PC-9 (cell line): ENCODE data around the gene VTN. TPM values are rescaled to one million over a fixed set of nuclear protein-coding genes. Genes with fewer than 3 reads are reported as not detected.

ENCODE experiments used
- BruUV-seq: library from RNA; stranded (reverse); fragments of 400-500 nt; replicated peaks from 2 replicates; lab custom pipeline; 2021; lab: Mats Ljungman, UMichigan
- CTCF ChIA-PET: fragments of 300-600 bp; sonication (Branson Sonifier 250); formaldehyde crosslinking; loops from one replicate; lab custom pipeline; 2022; ENCODE audit warnings: antibody characterized with exemption; lab: Charles Lee
- POLR2A ChIA-PET: fragments of 300-600 bp; sonication (Branson Sonifier 250); formaldehyde crosslinking; loops from one replicate; lab custom pipeline; 2022; ENCODE audit warnings: antibody characterized with exemption; ENCODE audit not compliant: unreplicated experiment; lab: Charles Lee
- DNase-seq, 2 experiments: peaks; one replicate each; pipeline versions ENCODE4 v3.0.0 to v3.0.0-alpha.2; 2015 to 2022; ENCODE audit warnings: mixed read lengths in 1 of 2
- H2AFZ ChIP-seq: fragments of 200-600 bp; sonication (generic); 2 replicates; pipeline ENCODE4 v1.8.1; 2017; ENCODE audit warnings: antibody characterized with exemption
- H3F3A ChIP-seq: fragments of 200-600 bp; sonication (generic); 2 replicates; pipeline ENCODE4 v1.8.1; 2017; ENCODE audit warnings: antibody characterized with exemption, mild to moderate bottlenecking, low read depth; ENCODE audit not compliant: insufficient read depth
- H3K27ac ChIP-seq: fragments of 200-600 bp; sonication (generic); 2 replicates; pipeline ENCODE4 v1.6.1; 2016; ENCODE audit warnings: mixed run types
- H3K27me3 ChIP-seq: fragments of 200-600 bp; sonication (generic); 2 replicates; pipeline ENCODE4 v1.6.1; 2016; ENCODE audit warnings: low read depth, mixed run types; ENCODE audit not compliant: insufficient read depth
- H3K36me3 ChIP-seq: fragments of 200-600 bp; sonication (generic); 2 replicates; pipeline ENCODE4 v1.6.1; 2016; ENCODE audit warnings: low read depth, mixed run types
- H3K4me1 ChIP-seq: fragments of 200-600 bp; sonication (generic); replicated peaks from 2 replicates; pipeline ENCODE4 v1.6.1; 2016; ENCODE audit warnings: mixed run types; ENCODE audit not compliant: insufficient read depth
- H3K4me2 ChIP-seq: fragments of 200-600 bp; sonication (generic); 2 replicates; pipeline ENCODE4 v1.6.1; 2017; ENCODE audit warnings: mixed run types
- H3K4me3 ChIP-seq: fragments of 200-600 bp; sonication (generic); 2 replicates; pipeline ENCODE4 v1.6.1; 2016; ENCODE audit warnings: mixed run types
- H3K79me2 ChIP-seq: fragments of 200-600 bp; sonication (generic); 2 replicates; pipeline ENCODE4 v1.6.1; 2017; ENCODE audit warnings: low read depth, mixed run types
- H3K9me2 ChIP-seq: fragments of 200-600 bp; sonication (generic); 2 replicates; pipeline ENCODE4 v1.8.1; 2017; ENCODE audit warnings: mild to moderate bottlenecking; ENCODE audit not compliant: insufficient read depth
- H3K9me3 ChIP-seq: fragments of 200-600 bp; sonication (generic); 2 replicates; pipeline ENCODE4 v1.8.1; 2016; ENCODE audit warnings: low read depth; ENCODE audit not compliant: insufficient read depth
- H4K20me1 ChIP-seq: fragments of 200-600 bp; sonication (generic); 2 replicates; pipeline ENCODE4 v1.8.1; 2017; ENCODE audit not compliant: insufficient read depth
- EZH2 ChIP-seq: fragments of 200-600 bp; sonication (generic); IDR thresholded peaks from 2 replicates; pipeline ENCODE4 v1.8.0; 2017; ENCODE audit warnings: antibody characterized with exemption, low read depth
- intact Hi-C: fragments of 100-400 bp; cut with micrococcal nuclease; formaldehyde crosslinking; loops from one replicate; pipeline ENCODE4 v1.10.0; 2022; ENCODE audit not compliant: unreplicated experiment
- total RNA-seq: library from RNA; stranded (reverse); gene quantifications from 2 replicates; pipeline ENCODE4 v1.2.3, GENCODE V29; 2021
- TF ChIP-seq, protein P1 (sequence below): fragments of 200-600 bp; sonication (generic); conservative IDR thresholded peaks from 2 replicates; pipeline ENCODE4 v1.6.1; 2017; ENCODE audit warnings: mixed run types, antibody characterized with exemption, mild to moderate bottlenecking, moderate library complexity

VTN gene
- total RNA-seq, 1 experiment from 2014 or later, result not detected

DNA sequence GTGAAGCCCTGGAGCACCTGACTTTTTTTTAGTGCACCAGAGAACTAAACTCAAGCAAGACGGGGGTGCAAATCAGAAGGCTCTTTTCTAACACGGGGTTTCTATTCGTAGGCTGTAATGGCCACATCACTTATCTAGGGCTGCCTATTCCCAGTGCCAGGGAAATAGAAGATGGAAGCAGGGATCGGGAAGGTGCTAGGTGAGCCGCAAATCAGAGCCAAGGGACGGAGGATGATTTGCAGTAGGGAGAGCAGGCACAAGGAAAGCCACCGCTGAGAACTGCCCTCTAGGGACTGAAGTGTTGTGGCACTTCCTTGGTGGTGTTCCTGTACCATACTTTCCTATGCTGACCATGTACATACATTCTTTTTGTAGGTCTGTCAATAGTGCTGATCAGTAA, 43.7 kb upstream of the VTN start:
- no peaks in the 10 kb centered on the region for H3K27me3 ChIP-seq
- H3F3A ChIP-seq, result no peaks in the 10 kb centered on the region
- no TSS peak for BruUV-seq
- no peak overlapping the region for H3K4me3 ChIP-seq
- intact Hi-C loops, result no loop called here
- no peak overlapping the region for H3K4me2 ChIP-seq
- H3K9me3 ChIP-seq, result no peaks in the 10 kb centered on the region
- H3K4me1 ChIP-seq, result no peaks in the 10 kb centered on the region
- TF ChIP-seq, protein P1, sequence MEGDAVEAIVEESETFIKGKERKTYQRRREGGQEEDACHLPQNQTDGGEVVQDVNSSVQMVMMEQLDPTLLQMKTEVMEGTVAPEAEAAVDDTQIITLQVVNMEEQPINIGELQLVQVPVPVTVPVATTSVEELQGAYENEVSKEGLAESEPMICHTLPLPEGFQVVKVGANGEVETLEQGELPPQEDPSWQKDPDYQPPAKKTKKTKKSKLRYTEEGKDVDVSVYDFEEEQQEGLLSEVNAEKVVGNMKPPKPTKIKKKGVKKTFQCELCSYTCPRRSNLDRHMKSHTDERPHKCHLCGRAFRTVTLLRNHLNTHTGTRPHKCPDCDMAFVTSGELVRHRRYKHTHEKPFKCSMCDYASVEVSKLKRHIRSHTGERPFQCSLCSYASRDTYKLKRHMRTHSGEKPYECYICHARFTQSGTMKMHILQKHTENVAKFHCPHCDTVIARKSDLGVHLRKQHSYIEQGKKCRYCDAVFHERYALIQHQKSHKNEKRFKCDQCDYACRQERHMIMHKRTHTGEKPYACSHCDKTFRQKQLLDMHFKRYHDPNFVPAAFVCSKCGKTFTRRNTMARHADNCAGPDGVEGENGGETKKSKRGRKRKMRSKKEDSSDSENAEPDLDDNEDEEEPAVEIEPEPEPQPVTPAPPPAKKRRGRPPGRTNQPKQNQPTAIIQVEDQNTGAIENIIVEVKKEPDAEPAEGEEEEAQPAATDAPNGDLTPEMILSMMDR, result no peak
- TF ChIP-seq EZH2, result no peak
- no peaks in the 10 kb centered on the region for H3K9me2 ChIP-seq
- H4K20me1 ChIP-seq, result no peaks in the 10 kb centered on the region
- ChIA-PET POLR2A (no interaction called here), CTCF (no interaction called here)
- H3K36me3 ChIP-seq, result no peaks in the 10 kb centered on the region
- no peaks in the 10 kb centered on the region for H3K79me2 ChIP-seq
- H3K27ac ChIP-seq, result no peak overlapping the region
- H2AFZ ChIP-seq, result no peak overlapping the region
- DNase-seq, result no peak

DNA sequence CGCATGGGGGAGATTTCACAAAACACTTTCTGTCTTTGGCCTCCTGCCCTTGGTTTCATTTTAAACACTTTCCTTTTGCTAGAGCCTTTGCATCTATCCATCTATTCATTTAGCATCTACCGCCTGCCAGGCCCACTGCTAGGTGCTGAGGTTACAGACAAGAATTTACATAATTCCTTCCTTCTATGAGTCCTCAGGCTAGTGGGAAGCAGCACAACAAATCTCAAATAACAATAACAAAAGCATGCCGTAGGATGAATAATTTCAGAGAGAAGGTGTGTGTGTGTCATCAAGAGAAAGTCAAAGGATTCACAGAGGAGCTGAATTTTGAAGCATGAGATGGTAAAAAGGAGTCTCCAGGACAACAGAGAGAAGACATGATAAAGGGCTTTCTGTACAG, 42.0 kb upstream of the VTN start:
- CTCF ChIA-PET, result no interaction called here
- no peaks in the 10 kb centered on the region for H3K27me3 ChIP-seq
- H3K4me1 ChIP-seq, result no peaks in the 10 kb centered on the region
- H2AFZ ChIP-seq, result no peak overlapping the region
- no peaks in the 10 kb centered on the region for H3K36me3 ChIP-seq
- no peaks in the 10 kb centered on the region for H3K79me2 ChIP-seq
- no peak overlapping the region for H3K27ac ChIP-seq
- intact Hi-C loops, result no loop called here
- no peaks in the 10 kb centered on the region for H3K9me2 ChIP-seq
- BruUV-seq, result no TSS peak
- no peaks in the 10 kb centered on the region for H4K20me1 ChIP-seq
- no peaks in the 10 kb centered on the region for H3K9me3 ChIP-seq
- DNase-seq, result no peak
- H3F3A ChIP-seq, result no peaks in the 10 kb centered on the region
- no peak overlapping the region for H3K4me2 ChIP-seq
- TF ChIP-seq EZH2, result no peak
- TF ChIP-seq, protein P1, result no peak
- no peak overlapping the region for H3K4me3 ChIP-seq
- POLR2A ChIA-PET, result no interaction called here

DNA sequence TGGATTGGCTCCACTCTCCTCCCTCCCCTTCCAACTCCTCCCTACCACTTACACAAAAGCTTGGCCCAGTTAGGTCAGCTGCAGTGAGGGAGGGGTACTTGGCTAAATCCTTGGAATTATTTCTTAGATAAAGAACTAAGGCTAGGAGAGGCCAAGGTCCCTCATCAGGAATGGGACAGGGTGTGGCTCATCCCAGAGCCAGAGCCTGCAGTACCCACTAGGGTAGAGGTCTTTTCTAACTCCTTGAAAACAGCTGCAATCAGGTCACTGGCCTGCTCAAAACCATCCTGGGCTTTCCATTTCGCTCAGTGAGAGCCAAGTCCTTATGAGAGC, 37.8 kb upstream of the VTN start:
- intact Hi-C loops, result loop anchor here (5.0 kb wide), 1 partner anchor 71 kb away; the partner anchor contains the start of genes IFT20 and TNFAIP1
- H3K4me1 ChIP-seq, result peaks cover 11% of the 10 kb centered on the region
- H3K9me2 ChIP-seq, result no peaks in the 10 kb centered on the region
- 0 out of 2 replicates have a peak, but pooled peaks cover 8% of the 10 kb centered on the region for H3K36me3 ChIP-seq
- TF ChIP-seq, protein P1, result no peak
- TF ChIP-seq EZH2, result no peak
- H3K27me3 ChIP-seq, result no peaks in the 10 kb centered on the region
- CTCF ChIA-PET, result no interaction called here
- no peak for DNase-seq
- H3K9me3 ChIP-seq, result no peaks in the 10 kb centered on the region
- POLR2A ChIA-PET, result no interaction called here
- H2AFZ ChIP-seq, result no peak overlapping the region
- no TSS peak for BruUV-seq
- no peaks in the 10 kb centered on the region for H4K20me1 ChIP-seq
- H3K4me3 ChIP-seq, result no peak overlapping the region
- H3K4me2 ChIP-seq, result no peak overlapping the region
- H3F3A ChIP-seq, result peaks cover 6% of the 10 kb centered on the region; the same call in 1 of the 2 replicates
- H3K27ac ChIP-seq, result no peak overlapping the region
- H3K79me2 ChIP-seq, result peaks cover 10% of the 10 kb centered on the region; the same call in 1 of the 2 replicates
